ENCODE data around the gene PIP5KL1. TPM values are rescaled to one million over a fixed set of nuclear protein-coding genes. Genes with fewer than 3 reads are reported as not detected.

Gene PIP5KL1
- total RNA-seq, 1 experiment from 2014 or later: 5.1 TPM

GRCh38 chr9:127923771-127924170 lies 6.8 kb downstream of the PIP5KL1 start:
- ATAC-seq (no peak), DNase-seq (peak; percentile 77)
- H3K36me3 ChIP-seq (ENCODE audit: low read depth, low read length): no peaks in the 10 kb centered on the region
- ChIA-PET POLR2A (ENCODE audit: unreplicated experiment) (no interaction called here), CTCF (no interaction called here)
- H3K4me2 ChIP-seq (ENCODE audit: low read length): peak overlapping the region; percentile 37
- H3K9ac ChIP-seq (ENCODE audit: low read length): no peak overlapping the region
- no peaks in the 10 kb centered on the region for H3K9me2 ChIP-seq (replicated peaks; ENCODE audit: low read length)
- H3K27me3 ChIP-seq (ENCODE audit: low read length): no peaks in the 10 kb centered on the region
- no peaks in the 10 kb centered on the region for H3K79me2 ChIP-seq (ENCODE audit: low read length)
- intact Hi-C loops (cut with micrococcal nuclease): loop anchor here (5.0 kb wide), 1 partner anchor 331 kb away; no protein-coding TSS in a partner anchor
- H3K4me3 ChIP-seq (ENCODE audit: low read length): no peak overlapping the region
- peaks cover 34% of the 10 kb centered on the region for H3K4me1 ChIP-seq (ENCODE audit: insufficient read depth, low read length)
- H3F3A ChIP-seq (ENCODE audit: low read length, unreplicated experiment): no peaks in the 10 kb centered on the region
- H3K27ac ChIP-seq (ENCODE audit: low read length): peak overlapping the region; percentile 76
- TF ChIP-seq CTCF (conservative IDR thresholded peaks at IDR 0.05; ENCODE audit: low read depth, low read length) (no peak), EZH2 (IDR thresholded peaks at IDR 0.05; ENCODE audit: low read length, unreplicated experiment) (no peak), EZH2phosphoT487 (IDR thresholded peaks at IDR 0.05; ENCODE audit: borderline replicate concordance, low read length) (no peak)
- no peaks in the 10 kb centered on the region for H3K9me3 ChIP-seq (ENCODE audit: low read length)
- no peak overlapping the region for H2AFZ ChIP-seq (ENCODE audit: low read length)
- no TSS peak for BruUV-seq (replicated peaks)
- H4K20me1 ChIP-seq (ENCODE audit: low read length): no peaks in the 10 kb centered on the region

- ChIA-PET CTCF (interaction anchor here (2.2 kb wide), 1 partner anchor 188 kb away, joined by 9 read pairs; the partner anchor contains the start of gene TOR2A), POLR2A (ENCODE audit: unreplicated experiment) (no interaction called here)
- Histone ChIP-seq H3K36me3 (ENCODE audit: low read depth, low read length) (no peaks in the 10 kb centered on the region), H2AFZ (ENCODE audit: low read length) (no peak overlapping the region), H3K27ac (ENCODE audit: low read length) (peak overlapping the region; percentile 76), H3F3A (ENCODE audit: low read length, unreplicated experiment) (no peaks in the 10 kb centered on the region), H4K20me1 (ENCODE audit: low read length) (no peaks in the 10 kb centered on the region), H3K9me3 (ENCODE audit: low read length) (no peaks in the 10 kb centered on the region), H3K9ac (ENCODE audit: low read length) (no peak overlapping the region), H3K79me2 (ENCODE audit: low read length) (no peaks in the 10 kb centered on the region), H3K4me3 (ENCODE audit: low read length) (no peak overlapping the region), H3K27me3 (ENCODE audit: low read length) (no peaks in the 10 kb centered on the region), H3K9me2 (replicated peaks; ENCODE audit: low read length) (no peaks in the 10 kb centered on the region), H3K4me1 (ENCODE audit: insufficient read depth, low read length) (peaks cover 36% of the 10 kb centered on the region), H3K4me2 (ENCODE audit: low read length) (no peak overlapping the region)
- intact Hi-C loops (cut with micrococcal nuclease): loop anchor here (5.0 kb wide), 1 partner anchor 331 kb away; no protein-coding TSS in a partner anchor
- BruUV-seq (replicated peaks): no TSS peak
- no peak for DNase-seq
- TF ChIP-seq EZH2phosphoT487 (IDR thresholded peaks at IDR 0.05; ENCODE audit: borderline replicate concordance, low read length) (no peak), CTCF (conservative IDR thresholded peaks at IDR 0.05; ENCODE audit: low read depth, low read length) (no peak), EZH2 (IDR thresholded peaks at IDR 0.05; ENCODE audit: low read length, unreplicated experiment) (no peak)
- no peak for ATAC-seq
Observed at GRCh38 chr9:127923046-127923445, 7.5 kb downstream of the PIP5KL1 start.

- H3K36me3 ChIP-seq (ENCODE audit: low read depth, low read length): no peaks in the 10 kb centered on the region
- peak overlapping the region; percentile 68 for H2AFZ ChIP-seq (ENCODE audit: low read length)
- H3K9me3 ChIP-seq (ENCODE audit: low read length): no peaks in the 10 kb centered on the region
- ATAC-seq (peak; percentile 14), DNase-seq (peak; percentile 62)
- no peaks in the 10 kb centered on the region for H3F3A ChIP-seq (ENCODE audit: low read length, unreplicated experiment)
- no TSS peak for BruUV-seq (replicated peaks)
- TF ChIP-seq CTCF (conservative IDR thresholded peaks at IDR 0.05; ENCODE audit: low read depth, low read length): peak; percentile 77
- no peak for TF ChIP-seq EZH2 (IDR thresholded peaks at IDR 0.05; ENCODE audit: low read length, unreplicated experiment)
- POLR2A ChIA-PET (ENCODE audit: unreplicated experiment): interaction anchor here (0.5 kb wide), 1 partner anchor 12 kb away, joined by 3 read pairs; no protein-coding TSS in a partner anchor
- no peaks in the 10 kb centered on the region for H3K27me3 ChIP-seq (ENCODE audit: low read length)
- H4K20me1 ChIP-seq (ENCODE audit: low read length): no peaks in the 10 kb centered on the region
- peak overlapping the region; percentile 86 for H3K4me2 ChIP-seq (ENCODE audit: low read length)
- no peaks in the 10 kb centered on the region for H3K9me2 ChIP-seq (replicated peaks; ENCODE audit: low read length)
- intact Hi-C loops (cut with micrococcal nuclease): loop anchor here (2.0 to 5.0 kb wide), 2 partner anchors 187 to 329 kb away; partner anchors contain the start of gene TOR2A
- peaks cover under 1% of the 10 kb centered on the region; the same call in 1 of the 2 replicates for H3K79me2 ChIP-seq (ENCODE audit: low read length)
- peak overlapping the region; percentile 64 for H3K4me3 ChIP-seq (ENCODE audit: low read length)
- peaks cover 38% of the 10 kb centered on the region for H3K4me1 ChIP-seq (ENCODE audit: insufficient read depth, low read length)
- peak overlapping the region; percentile 48; the same call in 1 of the 2 replicates for H3K9ac ChIP-seq (ENCODE audit: low read length)
- CTCF ChIA-PET: interaction anchor here (2.2 kb wide), 1 partner anchor 187 kb away, joined by 9 read pairs; the partner anchor contains the start of gene TOR2A
- H3K27ac ChIP-seq (ENCODE audit: low read length): no peak overlapping the region
Observed at GRCh38 chr9:127921557-127922120, 8.9 kb downstream of the PIP5KL1 start.
